Tibial artery (tissue), 4 donors: ENCODE data around the gene KLF16.

Experiments used
- DNase-seq, 2 donors: peaks; one replicate each; pipeline ENCODE4 v3.0.0-alpha.2; 2019
- H3K27ac ChIP-seq, 2 donors: fragments of 200-600 bp; sonication (generic) in 1 of 2; 1 replicate in 1 of 2; 2 replicates in 1 of 2; pipeline ENCODE4 v1.5.1; 2018 to 2019; ENCODE audit warnings: mild to moderate bottlenecking in 1 of 2
- H3K27me3 ChIP-seq, 2 donors: fragments of 200-600 bp; sonication (generic) in 1 of 2; one replicate each; pipeline versions ENCODE4 v1.5.1 to v1.6.0; 2016 to 2019
- H3K36me3 ChIP-seq, 3 donors: fragments of 200-600 bp; sonication (generic) in 2 of 3; one replicate each; pipeline ENCODE4 v1.5.1; 2016 to 2019; ENCODE audit warnings: mild to moderate bottlenecking in 2 of 3
- H3K4me1 ChIP-seq, 4 donors: fragments of 200-600 bp; sonication (generic) in 2 of 4; 1 replicate in 3 of 4; 2 replicates in 1 of 4; pipeline ENCODE4 v1.5.1; 2016 to 2019
- H3K4me3 ChIP-seq, 2 donors: fragments of 200-600 bp; sonication (generic) in 1 of 2; 1 replicate in 1 of 2; 2 replicates in 1 of 2; pipeline ENCODE4 v1.5.1; 2018 to 2019; ENCODE audit warnings: mild to moderate bottlenecking in 2 of 2
- H3K9me3 ChIP-seq, 3 donors: fragments of 200-600 bp; sonication (generic) in 1 of 3; one replicate each; pipeline ENCODE4 v1.5.1; 2016 to 2019
- CTCF ChIP-seq, 2 experiments: fragments of 200-600 bp in 1 of 2; fragments of 450-650 bp in 1 of 2; IDR thresholded peaks; one replicate each; pipeline ENCODE4 v1.5.1; 2017 to 2019; ENCODE audit warnings: antibody characterized with exemption in 2 of 2, mild to moderate bottlenecking in 1 of 2, moderate library complexity in 1 of 2
- intact Hi-C: fragments of 100-400 bp; cut with DNase I; formaldehyde crosslinking; loops from one replicate; pipeline ENCODE4 v1.15.0; 2023; ENCODE audit warnings: low total_unique reads

The KLF16 gene

GRCh38 chr19:1860042-1860775 is 3.2 kb downstream of the KLF16 start:
- no peak for DNase-seq
- Histone ChIP-seq H3K27me3 (no peaks in the 10 kb centered on the region), H3K4me3 (no peak overlapping the region), H3K27ac (no peak overlapping the region), H3K36me3 (no peaks in the 10 kb centered on the region), H3K9me3 (no peaks in the 10 kb centered on the region), H3K4me1 (peaks cover 0 to 73% (median 55%) of the 10 kb centered on the region in 4 donors)
- intact Hi-C loops, result no loop called here
- no peak for TF ChIP-seq CTCF (IDR thresholded peaks at IDR 0.05)

GRCh38 chr19:1859331-1859781 is 4.0 kb downstream of the KLF16 start:
- no peak overlapping the region for H3K4me3 ChIP-seq
- H3K36me3 ChIP-seq, result peaks cover 0 to 2% (median 0%) of the 10 kb centered on the region in 3 donors
- intact Hi-C loops, result no loop called here
- TF ChIP-seq CTCF (IDR thresholded peaks at IDR 0.05), result no peak
- peaks cover 0 to 71% (median 48%) of the 10 kb centered on the region in 4 donors for H3K4me1 ChIP-seq
- H3K27me3 ChIP-seq, result peaks cover 0 to under 1% of the 10 kb centered on the region in 2 donors
- no peak for DNase-seq
- H3K27ac ChIP-seq, result no peak overlapping the region
- no peaks in the 10 kb centered on the region for H3K9me3 ChIP-seq

GRCh38 chr19:1858412-1859081 is 4.8 kb downstream of the KLF16 start:
- H3K27me3 ChIP-seq, result peaks cover 0 to 3% of the 10 kb centered on the region in 2 donors
- peak in 1 of 2 donors; percentile 71 for DNase-seq
- H3K4me1 ChIP-seq, result peaks cover 0 to 75% (median 53%) of the 10 kb centered on the region in 4 donors
- no peak overlapping the region for H3K4me3 ChIP-seq
- no peak overlapping the region for H3K27ac ChIP-seq
- H3K36me3 ChIP-seq, result peaks cover 0 to 7% (median 0%) of the 10 kb centered on the region in 3 donors
- no peak for TF ChIP-seq CTCF (IDR thresholded peaks at IDR 0.05)
- no peaks in the 10 kb centered on the region for H3K9me3 ChIP-seq
- intact Hi-C loops, result no loop called here

GRCh38 chr19:1857648-1858326 is 5.6 kb downstream of the KLF16 start:
- intact Hi-C loops, result no loop called here
- Histone ChIP-seq H3K36me3 (peaks cover 0 to 7% (median 0%) of the 10 kb centered on the region in 3 donors), H3K4me1 (peaks cover 0 to 83% (median 56%) of the 10 kb centered on the region in 4 donors), H3K9me3 (no peaks in the 10 kb centered on the region), H3K27ac (peak overlapping the region; percentile 23 to 27), H3K4me3 (peak overlapping the region; percentile 27 to 49), H3K27me3 (peaks cover 0 to 3% of the 10 kb centered on the region in 2 donors)
- DNase-seq, result peak in 1 of 2 donors; percentile 66
- TF ChIP-seq CTCF (IDR thresholded peaks at IDR 0.05), result no peak

- H3K27me3 ChIP-seq, result peaks cover 0 to 3% of the 10 kb centered on the region in 2 donors
- no peaks in the 10 kb centered on the region for H3K9me3 ChIP-seq
- DNase-seq, result peak; percentile 76 to 89
- H3K4me3 ChIP-seq, result peak overlapping the region; percentile 27 to 49
- no peak for TF ChIP-seq CTCF (IDR thresholded peaks at IDR 0.05)
- peak overlapping the region; percentile 27 for H3K27ac ChIP-seq
- intact Hi-C loops, result no loop called here
- H3K36me3 ChIP-seq, result peaks cover 0 to 7% (median 0%) of the 10 kb centered on the region in 3 donors
- peaks cover 0 to 85% (median 50%) of the 10 kb centered on the region in 4 donors for H3K4me1 ChIP-seq
These were observed 6.4 kb downstream of the KLF16 start for GRCh38 chr19:1856698-1857603.
